SK-N-SH treated with all-trans-retinoic acid at 6 μM for 48 hours (cell line): ENCODE measurements around the gene ANKRD11.
A peak's percentile ranks its signal among the peaks of the same experiment; 100 is the strongest.

Experiments used
- ATAC-seq: fragments of 200-7000 bp; cut with Tn5 transposase; 3 replicates; pipeline ENCODE4 v1.9.1; 2020; ENCODE audit warnings: mild to moderate bottlenecking, moderate library complexity
- ARNTL ChIP-seq: fragments of 450-650 bp; formaldehyde crosslinking; IDR thresholded peaks from 2 replicates; pipeline ENCODE4 v1.5.0; 2020; ENCODE audit warnings: low read depth, mild to moderate bottlenecking, moderate library complexity, borderline replicate concordance
- BACH2 ChIP-seq: fragments of 250-450 bp; sonication (Bioruptor Pico); IDR thresholded peaks from 2 replicates; pipeline ENCODE4 v1.9.0; 2021; ENCODE audit warnings: mild to moderate bottlenecking, borderline replicate concordance
- CSDC2 ChIP-seq: fragments of 250-450 bp; sonication (Bioruptor Pico); IDR thresholded peaks from 2 replicates; pipeline ENCODE4 v1.5.0; 2020; ENCODE audit warnings: mild to moderate bottlenecking, moderate library complexity
- CSRNP3 ChIP-seq: fragments of 250-450 bp; sonication (Bioruptor Pico); IDR thresholded peaks from 2 replicates; pipeline ENCODE4 v1.5.1; 2021; ENCODE audit warnings: mild to moderate bottlenecking, moderate library complexity
- ESRRG ChIP-seq: fragments of 250-450 bp; sonication (Bioruptor Pico); IDR thresholded peaks from 2 replicates; pipeline ENCODE4 v1.6.1; 2021; ENCODE audit warnings: mild to moderate bottlenecking
- GLIS3 ChIP-seq: fragments of 250-450 bp; sonication (Bioruptor Pico); IDR thresholded peaks from 2 replicates; pipeline ENCODE4 v1.5.0; 2020; ENCODE audit warnings: mild to moderate bottlenecking, moderate library complexity
- ISL1 ChIP-seq: fragments of 250-450 bp; sonication (Bioruptor Pico); IDR thresholded peaks from 2 replicates; pipeline ENCODE4 v2.1.2; 2022; ENCODE audit warnings: mild to moderate bottlenecking, moderate library complexity
- OSR1 ChIP-seq: fragments of 250-450 bp; sonication (Bioruptor Pico); IDR thresholded peaks from 2 replicates; pipeline ENCODE4 v1.8.0; 2022; ENCODE audit warnings: moderate library complexity, mild to moderate bottlenecking, inconsistent platforms
- POU6F1 ChIP-seq: fragments of 250-450 bp; sonication (Bioruptor Pico); IDR thresholded peaks from 2 replicates; pipeline ENCODE4 v1.8.0; 2021; ENCODE audit warnings: low read depth, mild to moderate bottlenecking, moderate library complexity, borderline replicate concordance
- PPARA ChIP-seq: fragments of 250-450 bp; sonication (Bioruptor Pico); IDR thresholded peaks from 2 replicates; pipeline ENCODE4 v1.5.0; 2020; ENCODE audit warnings: mild to moderate bottlenecking, borderline replicate concordance
- RARB ChIP-seq: fragments of 250-450 bp; sonication (Bioruptor Pico); IDR thresholded peaks from 2 replicates; pipeline ENCODE4 v1.8.0; 2021; ENCODE audit warnings: mild to moderate bottlenecking, moderate library complexity
- SNAI2 ChIP-seq: fragments of 250-450 bp; sonication (Bioruptor Pico); IDR thresholded peaks from 2 replicates; pipeline ENCODE4 v1.5.0; 2020; ENCODE audit warnings: mild to moderate bottlenecking, moderate library complexity
- TCF4 ChIP-seq: fragments of 250-450 bp; sonication (Bioruptor Pico); IDR thresholded peaks from 2 replicates; pipeline ENCODE4 v1.8.0; 2021; ENCODE audit warnings: mild to moderate bottlenecking, moderate library complexity, borderline replicate concordance
- TOX ChIP-seq: fragments of 250-450 bp; sonication (Bioruptor Pico); IDR thresholded peaks from 2 replicates; pipeline ENCODE4 v1.8.0; 2021; ENCODE audit warnings: mild to moderate bottlenecking, moderate library complexity, borderline replicate concordance
- TSHZ2 ChIP-seq: fragments of 250-450 bp; sonication (Bioruptor Pico); IDR thresholded peaks from 2 replicates; pipeline ENCODE4 v1.5.0; 2020; ENCODE audit warnings: mild to moderate bottlenecking, moderate library complexity
- ZFP3 ChIP-seq: fragments of 250-450 bp; sonication (Bioruptor Pico); IDR thresholded peaks from 2 replicates; pipeline ENCODE4 v1.5.0; 2020; ENCODE audit warnings: mild to moderate bottlenecking, moderate library complexity
- ZFP30 ChIP-seq: fragments of 450-650 bp; formaldehyde crosslinking; IDR thresholded peaks from 2 replicates; pipeline ENCODE4 v1.5.0; 2022; ENCODE audit warnings: mild to moderate bottlenecking, moderate library complexity
- ZNF565 ChIP-seq: fragments of 450-650 bp; formaldehyde crosslinking; conservative IDR thresholded peaks from 2 replicates; pipeline ENCODE4 v1.5.0; 2020; ENCODE audit warnings: low read depth, mild to moderate bottlenecking, moderate library complexity
- TF ChIP-seq, protein P1 (sequence below): fragments of 250-450 bp; sonication (Bioruptor Pico); IDR thresholded peaks from 2 replicates; pipeline ENCODE4 v1.5.1; 2020; ENCODE audit warnings: low read depth, mild to moderate bottlenecking, moderate library complexity

ANKRD11 gene

DNA sequence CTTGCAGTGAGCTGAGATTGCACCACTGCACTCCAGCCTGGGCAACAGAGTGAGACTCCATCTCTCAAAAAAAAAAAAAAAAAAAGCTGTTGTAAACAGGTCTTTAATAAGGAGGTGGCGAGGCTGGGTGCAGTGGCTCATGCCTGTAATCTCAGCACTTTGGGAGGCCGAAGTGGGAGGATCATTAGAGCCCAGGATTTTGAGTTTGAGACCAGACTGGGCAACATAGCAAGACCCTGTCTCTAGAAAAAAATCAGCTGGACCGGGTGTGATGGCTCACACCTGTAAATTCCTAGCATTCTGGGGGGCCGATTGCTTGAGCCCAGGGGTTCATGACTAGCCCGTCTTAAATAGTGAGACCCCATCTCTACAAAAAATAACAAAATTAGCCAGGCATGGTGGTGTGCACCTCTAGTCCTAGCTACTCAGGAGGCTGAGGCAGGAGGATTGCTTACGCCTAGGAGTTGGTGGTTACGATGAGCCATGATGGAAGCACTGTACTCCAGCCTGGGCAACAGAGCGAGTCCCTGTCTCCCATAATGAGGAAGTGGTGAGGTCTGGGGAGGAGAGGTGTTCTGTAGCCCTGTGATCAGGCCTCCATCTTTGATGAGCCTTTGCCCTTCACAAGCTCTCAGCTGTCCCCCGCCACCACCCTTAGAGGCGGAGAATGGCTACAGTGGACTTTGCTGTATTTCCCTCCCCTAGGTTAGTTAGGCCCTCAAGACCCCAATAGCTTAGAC lies 236.6 kb downstream of the ANKRD11 start:
- no peak for ATAC-seq
- TF ChIP-seq CSRNP3 (no peak), TSHZ2 (CRISPR knock-in tag) (no peak), PPARA (CRISPR knock-in tag) (no peak), ZFP3 (CRISPR knock-in tag) (no peak), ZFP30 (CRISPR knock-in tag) (no peak), ZNF565 (CRISPR knock-in tag) (no peak), POU6F1 (no peak), RARB (CRISPR knock-in tag) (no peak), CSDC2 (CRISPR knock-in tag) (no peak), ARNTL (CRISPR knock-in tag) (no peak), ISL1 (no peak), TCF4 (CRISPR knock-in tag) (no peak), ESRRG (no peak)
- TF ChIP-seq, protein P1, sequence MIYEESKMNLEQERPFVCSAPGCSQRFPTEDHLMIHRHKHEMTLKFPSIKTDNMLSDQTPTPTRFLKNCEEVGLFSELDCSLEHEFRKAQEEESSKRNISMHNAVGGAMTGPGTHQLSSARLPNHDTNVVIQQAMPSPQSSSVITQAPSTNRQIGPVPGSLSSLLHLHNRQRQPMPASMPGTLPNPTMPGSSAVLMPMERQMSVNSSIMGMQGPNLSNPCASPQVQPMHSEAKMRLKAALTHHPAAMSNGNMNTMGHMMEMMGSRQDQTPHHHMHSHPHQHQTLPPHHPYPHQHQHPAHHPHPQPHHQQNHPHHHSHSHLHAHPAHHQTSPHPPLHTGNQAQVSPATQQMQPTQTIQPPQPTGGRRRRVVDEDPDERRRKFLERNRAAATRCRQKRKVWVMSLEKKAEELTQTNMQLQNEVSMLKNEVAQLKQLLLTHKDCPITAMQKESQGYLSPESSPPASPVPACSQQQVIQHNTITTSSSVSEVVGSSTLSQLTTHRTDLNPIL, result no peak

DNA sequence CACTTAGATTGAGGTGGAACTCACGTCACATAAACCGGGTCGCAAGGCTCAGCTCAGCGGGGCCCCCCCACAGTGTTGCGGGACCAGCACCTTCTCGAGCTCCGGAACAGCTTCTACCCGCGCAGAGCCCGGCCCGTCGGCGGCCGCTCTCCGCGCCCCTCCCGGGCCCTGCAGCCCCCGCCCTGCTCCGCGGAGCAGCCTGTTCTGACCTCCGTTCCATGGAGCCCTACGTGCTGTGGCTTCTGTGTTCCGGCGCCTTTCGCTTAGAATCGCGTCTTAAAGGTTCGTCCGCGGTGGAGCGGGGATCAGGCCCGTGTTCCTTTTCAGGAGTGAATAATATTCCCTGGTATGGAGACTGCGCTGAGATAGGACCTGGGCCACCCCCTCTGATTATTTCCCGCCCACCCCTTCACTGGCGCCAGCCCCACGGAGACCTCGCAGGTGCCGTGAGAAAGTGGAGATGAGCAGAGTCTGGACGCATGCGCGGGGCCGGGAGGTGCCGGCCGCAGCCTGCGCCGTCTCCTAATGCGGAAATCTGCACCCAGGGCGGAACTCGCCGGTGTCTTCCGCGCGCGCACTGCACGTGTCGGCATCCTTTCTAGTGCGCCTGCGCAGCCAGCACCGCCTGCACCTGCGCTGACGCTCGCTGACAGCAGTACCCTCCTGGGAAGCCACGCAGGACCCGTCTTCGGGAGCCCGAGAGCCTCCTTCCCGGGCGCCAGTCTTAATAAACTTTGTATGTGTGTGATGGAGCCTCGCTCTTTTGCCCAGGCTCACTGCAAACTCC lies 242.0 kb downstream of the ANKRD11 start:
- TF ChIP-seq ZFP3 (CRISPR knock-in tag), result no peak
- no peak for TF ChIP-seq OSR1 (CRISPR knock-in tag)
- TF ChIP-seq TOX (CRISPR knock-in tag), result no peak
- no peak for TF ChIP-seq POU6F1
- no peak for TF ChIP-seq ZNF565 (CRISPR knock-in tag)
- TF ChIP-seq, protein P1, result no peak
- TF ChIP-seq CSRNP3, result no peak
- no peak for TF ChIP-seq ESRRG
- TF ChIP-seq GLIS3 (CRISPR knock-in tag), result no peak
- TF ChIP-seq TSHZ2 (CRISPR knock-in tag), result no peak
- TF ChIP-seq SNAI2, result no peak
- TF ChIP-seq CSDC2 (CRISPR knock-in tag), result no peak
- no peak for TF ChIP-seq BACH2 (CRISPR knock-in tag)
- no peak for TF ChIP-seq ISL1
- ATAC-seq, result no peak

DNA sequence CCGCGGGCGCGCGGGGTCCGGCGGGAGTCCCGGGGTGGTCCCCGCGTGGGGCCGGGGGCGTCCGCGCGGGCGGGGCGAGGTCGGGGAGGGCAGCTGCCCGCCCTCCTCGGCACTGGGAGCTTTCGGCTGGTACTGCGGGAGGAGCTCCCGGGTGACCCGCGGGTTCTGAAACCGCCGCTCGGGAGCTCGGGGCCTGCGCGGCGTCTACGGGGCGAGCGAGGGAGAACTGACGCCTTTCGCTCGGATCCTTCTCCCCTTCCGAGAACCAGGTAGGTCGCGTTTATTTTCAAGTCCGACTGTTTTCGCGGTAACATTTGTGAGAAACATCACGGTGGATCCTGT lies 242.7 kb downstream of the ANKRD11 start:
- peak; percentile 32 for ATAC-seq
